PC-9 (cell line): ENCODE results near the gene INSR. TPM values are rescaled to one million over a fixed set of nuclear protein-coding genes. Genes with fewer than 3 reads are reported as not detected.

Experiments used
- BruUV-seq: library from RNA; stranded (reverse); fragments of 400-500 nt; replicated peaks from 2 replicates; lab custom pipeline; 2021; lab: Mats Ljungman, UMichigan
- CTCF ChIA-PET: fragments of 300-600 bp; sonication (Branson Sonifier 250); formaldehyde crosslinking; loops from one replicate; lab custom pipeline; 2022; ENCODE audit warnings: antibody characterized with exemption; lab: Charles Lee
- POLR2A ChIA-PET: fragments of 300-600 bp; sonication (Branson Sonifier 250); formaldehyde crosslinking; loops from one replicate; lab custom pipeline; 2022; ENCODE audit warnings: antibody characterized with exemption; ENCODE audit not compliant: unreplicated experiment; lab: Charles Lee
- DNase-seq, 2 experiments: peaks; one replicate each; pipeline versions ENCODE4 v3.0.0 to v3.0.0-alpha.2; 2015 to 2022; ENCODE audit warnings: mixed read lengths in 1 of 2
- H2AFZ ChIP-seq: fragments of 200-600 bp; sonication (generic); 2 replicates; pipeline ENCODE4 v1.8.1; 2017; ENCODE audit warnings: antibody characterized with exemption
- H3F3A ChIP-seq: fragments of 200-600 bp; sonication (generic); 2 replicates; pipeline ENCODE4 v1.8.1; 2017; ENCODE audit warnings: antibody characterized with exemption, mild to moderate bottlenecking, low read depth; ENCODE audit not compliant: insufficient read depth
- H3K27ac ChIP-seq: fragments of 200-600 bp; sonication (generic); 2 replicates; pipeline ENCODE4 v1.6.1; 2016; ENCODE audit warnings: mixed run types
- H3K27me3 ChIP-seq: fragments of 200-600 bp; sonication (generic); 2 replicates; pipeline ENCODE4 v1.6.1; 2016; ENCODE audit warnings: low read depth, mixed run types; ENCODE audit not compliant: insufficient read depth
- H3K36me3 ChIP-seq: fragments of 200-600 bp; sonication (generic); 2 replicates; pipeline ENCODE4 v1.6.1; 2016; ENCODE audit warnings: low read depth, mixed run types
- H3K4me1 ChIP-seq: fragments of 200-600 bp; sonication (generic); replicated peaks from 2 replicates; pipeline ENCODE4 v1.6.1; 2016; ENCODE audit warnings: mixed run types; ENCODE audit not compliant: insufficient read depth
- H3K4me2 ChIP-seq: fragments of 200-600 bp; sonication (generic); 2 replicates; pipeline ENCODE4 v1.6.1; 2017; ENCODE audit warnings: mixed run types
- H3K4me3 ChIP-seq: fragments of 200-600 bp; sonication (generic); 2 replicates; pipeline ENCODE4 v1.6.1; 2016; ENCODE audit warnings: mixed run types
- H3K79me2 ChIP-seq: fragments of 200-600 bp; sonication (generic); 2 replicates; pipeline ENCODE4 v1.6.1; 2017; ENCODE audit warnings: low read depth, mixed run types
- H3K9me2 ChIP-seq: fragments of 200-600 bp; sonication (generic); 2 replicates; pipeline ENCODE4 v1.8.1; 2017; ENCODE audit warnings: mild to moderate bottlenecking; ENCODE audit not compliant: insufficient read depth
- H3K9me3 ChIP-seq: fragments of 200-600 bp; sonication (generic); 2 replicates; pipeline ENCODE4 v1.8.1; 2016; ENCODE audit warnings: low read depth; ENCODE audit not compliant: insufficient read depth
- H4K20me1 ChIP-seq: fragments of 200-600 bp; sonication (generic); 2 replicates; pipeline ENCODE4 v1.8.1; 2017; ENCODE audit not compliant: insufficient read depth
- CTCF ChIP-seq: fragments of 200-600 bp; sonication (generic); conservative IDR thresholded peaks from 2 replicates; pipeline ENCODE4 v1.6.1; 2017; ENCODE audit warnings: mixed run types, antibody characterized with exemption, mild to moderate bottlenecking, moderate library complexity
- EZH2 ChIP-seq: fragments of 200-600 bp; sonication (generic); IDR thresholded peaks from 2 replicates; pipeline ENCODE4 v1.8.0; 2017; ENCODE audit warnings: antibody characterized with exemption, low read depth
- intact Hi-C: fragments of 100-400 bp; cut with micrococcal nuclease; formaldehyde crosslinking; loops from one replicate; pipeline ENCODE4 v1.10.0; 2022; ENCODE audit not compliant: unreplicated experiment
- total RNA-seq: library from RNA; stranded (reverse); gene quantifications from 2 replicates; pipeline ENCODE4 v1.2.3, GENCODE V29; 2021

Gene INSR
- total RNA-seq, 1 experiment from 2014 or later, result 9.3 TPM

- ChIA-PET CTCF (interaction anchor here (0.6 kb wide), 2 partner anchors 67 to 150 kb away, joined by 3 to 5 read pairs; no protein-coding TSS in a partner anchor), POLR2A (interaction anchor here (0.5 kb wide), 1 partner anchor 15 kb away, joined by 12 read pairs; no protein-coding TSS in a partner anchor)
- Histone ChIP-seq H3F3A (peaks cover 3% of the 10 kb centered on the region; the same call in 1 of the 2 replicates), H3K9me2 (no peaks in the 10 kb centered on the region), H3K4me1 (peaks cover 20% of the 10 kb centered on the region), H3K79me2 (no peaks in the 10 kb centered on the region), H3K9me3 (no peaks in the 10 kb centered on the region), H3K36me3 (no peaks in the 10 kb centered on the region), H3K4me3 (no peak overlapping the region), H3K27me3 (no peaks in the 10 kb centered on the region), H3K4me2 (peak overlapping the region; percentile 42; the same call in 1 of the 2 replicates), H3K27ac (peak overlapping the region; percentile 61), H4K20me1 (no peaks in the 10 kb centered on the region), H2AFZ (no peak overlapping the region)
- DNase-seq, result peak; percentile 28 to 84
- TF ChIP-seq EZH2 (no peak), CTCF (no peak)
- no TSS peak for BruUV-seq
- intact Hi-C loops, result no loop called here
Observed at GRCh38 chr19:7257148-7258040, 36.8 kb downstream of the INSR start.

- CTCF ChIA-PET, result no interaction called here
- Histone ChIP-seq H3K9me2 (no peaks in the 10 kb centered on the region), H3K36me3 (no peaks in the 10 kb centered on the region), H3K4me2 (no peak overlapping the region), H3K27me3 (no peaks in the 10 kb centered on the region), H2AFZ (no peak overlapping the region), H3K27ac (peak overlapping the region; percentile 69), H3F3A (peaks cover 3% of the 10 kb centered on the region; the same call in 1 of the 2 replicates), H4K20me1 (no peaks in the 10 kb centered on the region), H3K9me3 (no peaks in the 10 kb centered on the region), H3K4me3 (no peak overlapping the region), H3K79me2 (no peaks in the 10 kb centered on the region), H3K4me1 (peaks cover 20% of the 10 kb centered on the region)
- intact Hi-C loops, result no loop called here
- no peak for TF ChIP-seq CTCF
- no peak for TF ChIP-seq EZH2
- no peak for DNase-seq
- BruUV-seq, result no TSS peak
- POLR2A ChIA-PET, result no interaction called here
Observed at GRCh38 chr19:7255631-7256030, 38.6 kb downstream of the INSR start.

GRCh38 chr19:7255119-7255518 lies 39.1 kb downstream of the INSR start:
- Histone ChIP-seq H4K20me1 (no peaks in the 10 kb centered on the region), H3K9me2 (no peaks in the 10 kb centered on the region), H3K27ac (peak overlapping the region; percentile 69), H3K79me2 (no peaks in the 10 kb centered on the region), H3K9me3 (no peaks in the 10 kb centered on the region), H3K4me3 (no peak overlapping the region), H3K27me3 (no peaks in the 10 kb centered on the region), H3K36me3 (no peaks in the 10 kb centered on the region), H2AFZ (no peak overlapping the region), H3K4me2 (peak overlapping the region; percentile 38), H3K4me1 (peaks cover 20% of the 10 kb centered on the region), H3F3A (peaks cover 3% of the 10 kb centered on the region; the same call in 1 of the 2 replicates)
- no peak for TF ChIP-seq EZH2
- TF ChIP-seq CTCF, result no peak
- ChIA-PET POLR2A (no interaction called here), CTCF (no interaction called here)
- DNase-seq, result no peak
- intact Hi-C loops, result no loop called here
- BruUV-seq, result no TSS peak
